GM21576 (cell line): ENCODE results near the gene RBM48.
"Not testable (repeated sequence)": the region's sequence is repeated elsewhere in the genome, so short reads cannot be mapped to it uniquely, and the experiment has no call there.

Experiments
- ATAC-seq: cut with Tn5 transposase; IDR thresholded peaks from one replicate; pipeline ENCODE4 v1.9.1; 2021; ENCODE audit warnings: mild to moderate bottlenecking, moderate library complexity; ENCODE audit not compliant: unreplicated experiment

The RBM48 gene

DNA sequence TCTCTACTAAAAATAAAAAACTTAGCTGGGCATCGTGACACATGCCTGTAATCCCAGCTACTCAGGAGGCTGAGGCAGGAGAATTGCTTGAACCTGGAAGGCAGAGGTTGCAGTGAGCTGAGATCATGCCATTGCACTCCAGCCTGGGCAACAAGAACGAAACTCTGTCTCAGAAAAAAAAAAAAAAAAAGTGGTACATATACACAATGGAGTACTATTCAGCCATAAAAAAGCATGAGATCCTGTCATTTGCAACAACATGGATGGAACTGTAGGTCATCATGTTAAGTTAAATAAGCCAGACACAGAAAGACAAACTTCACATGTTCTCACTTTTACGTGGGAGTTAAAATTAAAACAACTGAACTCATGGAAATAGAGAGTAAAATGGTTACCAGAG, 14.9 kb downstream of the RBM48 start:
- ATAC-seq = not testable (repeated sequence)

DNA sequence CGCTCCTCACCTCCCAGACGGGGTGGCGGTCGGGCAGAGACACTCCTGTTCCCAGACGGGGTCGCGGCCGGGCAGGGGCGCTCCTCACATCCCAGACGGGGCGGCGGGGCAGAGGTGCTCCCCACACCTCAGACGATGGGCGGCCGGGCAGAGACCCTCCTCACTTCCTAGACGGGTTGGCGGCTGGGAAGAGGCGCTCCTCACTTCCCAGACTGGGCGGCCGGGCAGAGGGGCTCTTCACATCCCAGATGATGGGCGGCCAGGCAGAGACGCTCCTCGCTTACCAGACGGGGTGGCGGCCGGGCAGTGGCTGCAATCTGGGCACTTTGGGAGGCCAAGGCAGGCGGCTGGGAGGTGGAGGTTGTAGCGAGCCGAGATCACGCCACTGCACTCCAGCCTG, 16.5 kb downstream of the RBM48 start:
- ATAC-seq = not testable (repeated sequence)

DNA sequence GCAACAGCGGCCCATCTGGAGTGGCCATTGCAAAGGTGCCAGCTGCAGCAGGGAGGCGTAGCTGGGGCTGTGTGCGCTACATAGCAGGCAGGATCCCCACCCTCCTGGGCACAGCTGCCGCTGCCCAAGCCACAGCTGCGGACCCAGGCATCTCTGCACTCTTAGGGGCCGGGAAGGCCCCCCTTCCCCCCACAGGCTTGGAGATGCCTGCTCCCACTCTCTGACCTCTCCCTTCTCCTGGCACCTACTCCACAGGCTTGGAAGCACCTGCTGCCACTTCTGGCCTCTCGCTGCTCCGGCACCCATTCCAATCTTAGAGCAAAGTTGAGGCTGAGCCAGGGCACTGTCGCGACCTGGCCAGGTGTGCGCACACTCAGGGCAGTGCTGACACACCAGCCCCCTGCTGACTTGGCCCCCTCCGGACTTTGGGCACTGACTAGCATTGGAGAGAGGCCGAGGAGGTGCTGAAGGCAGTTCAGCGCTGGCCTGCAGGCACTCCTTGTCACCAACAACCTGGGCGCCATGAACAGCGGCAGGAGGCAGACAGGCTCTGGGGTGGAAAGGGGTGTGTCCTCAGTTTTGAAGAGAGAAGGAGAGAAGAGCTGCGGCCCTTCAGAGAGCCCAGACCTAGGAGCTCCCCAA, 18.4 kb downstream of the RBM48 start:
- no peak for ATAC-seq

DNA sequence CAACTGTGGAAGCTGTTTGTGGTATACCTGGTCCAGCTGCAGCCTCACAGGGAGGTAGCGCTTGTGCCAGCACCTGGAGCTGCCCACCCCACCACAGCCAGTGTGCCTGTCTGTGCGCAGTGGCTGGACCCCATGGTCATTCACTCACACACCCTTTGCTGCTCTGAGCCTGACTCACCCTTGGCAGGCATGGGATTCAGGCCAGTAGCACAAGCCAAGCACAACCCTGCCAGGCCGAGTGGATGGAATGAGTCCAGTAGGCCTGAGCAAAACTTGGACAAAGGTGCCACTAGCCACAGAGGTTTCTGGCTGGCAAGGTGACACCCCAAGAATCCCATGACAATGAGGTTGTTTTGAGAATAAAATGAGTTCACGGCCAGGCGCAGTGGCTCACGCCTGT, 19.0 kb downstream of the RBM48 start:
- ATAC-seq = no peak

DNA sequence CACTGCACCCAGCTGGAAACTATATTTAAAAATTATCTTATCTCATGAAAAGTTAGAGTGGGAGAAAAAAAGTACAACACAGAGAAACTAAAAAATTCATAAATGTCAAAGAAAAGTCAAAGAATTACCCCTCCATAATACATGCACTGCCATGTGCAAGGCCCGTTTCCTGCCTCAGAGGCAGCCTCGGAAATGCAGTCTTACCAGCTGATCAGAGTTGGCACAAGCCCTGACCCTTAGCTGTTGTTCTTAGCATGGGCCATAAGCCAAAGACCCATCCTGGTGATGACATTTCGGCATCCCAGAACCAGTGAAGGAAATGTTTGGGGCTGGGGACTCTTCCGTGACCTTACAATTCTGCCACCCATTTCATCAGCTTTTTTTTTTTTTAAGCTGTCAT, 21.6 kb downstream of the RBM48 start:
- ATAC-seq = no peak

DNA sequence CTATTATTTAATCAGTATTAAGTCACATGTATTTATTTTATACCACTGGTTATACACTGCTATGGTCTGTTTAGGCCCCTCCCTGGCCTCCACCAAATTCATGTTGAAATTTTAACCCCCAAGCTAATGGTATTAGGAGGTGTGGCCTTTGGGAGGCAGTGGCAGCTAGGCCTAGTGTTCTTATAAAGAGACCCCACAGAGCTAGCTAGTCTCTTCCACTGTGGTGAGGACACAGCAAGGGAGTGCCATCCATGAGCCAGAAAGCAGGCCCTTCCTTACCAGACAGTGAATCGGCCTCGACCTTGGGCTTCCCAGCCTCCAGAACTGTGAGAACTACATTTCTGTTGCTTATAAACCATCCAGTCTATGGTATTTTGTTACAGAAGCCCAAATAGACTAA, 28.7 kb downstream of the RBM48 start:
- no peak for ATAC-seq

DNA sequence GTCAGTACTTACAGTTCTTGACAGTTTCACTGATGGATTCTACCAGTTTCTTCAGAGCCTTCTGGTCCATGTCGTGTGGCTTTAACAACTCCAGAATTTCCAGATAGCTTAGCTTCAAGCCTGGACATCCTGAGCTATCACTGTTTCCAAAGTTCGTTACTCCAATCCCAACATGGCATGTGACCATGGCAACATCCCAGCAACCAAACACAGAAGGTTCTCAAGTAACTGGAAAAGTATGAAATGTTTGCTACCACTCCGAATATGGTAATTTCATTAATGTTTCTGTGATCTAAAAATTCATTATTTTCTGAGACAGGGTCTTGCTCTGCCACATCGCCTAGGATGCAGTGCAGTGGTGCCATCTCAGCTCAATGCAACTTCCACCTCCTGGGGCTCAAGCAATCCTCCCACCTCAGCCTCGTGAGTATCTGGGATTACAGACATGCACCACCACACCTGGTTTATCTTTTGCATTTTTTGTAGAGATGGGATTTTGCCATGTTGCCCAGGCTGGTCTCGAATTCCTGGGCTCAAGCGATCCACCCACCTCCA, 29.3 kb downstream of the RBM48 start:
- no peak for ATAC-seq

DNA sequence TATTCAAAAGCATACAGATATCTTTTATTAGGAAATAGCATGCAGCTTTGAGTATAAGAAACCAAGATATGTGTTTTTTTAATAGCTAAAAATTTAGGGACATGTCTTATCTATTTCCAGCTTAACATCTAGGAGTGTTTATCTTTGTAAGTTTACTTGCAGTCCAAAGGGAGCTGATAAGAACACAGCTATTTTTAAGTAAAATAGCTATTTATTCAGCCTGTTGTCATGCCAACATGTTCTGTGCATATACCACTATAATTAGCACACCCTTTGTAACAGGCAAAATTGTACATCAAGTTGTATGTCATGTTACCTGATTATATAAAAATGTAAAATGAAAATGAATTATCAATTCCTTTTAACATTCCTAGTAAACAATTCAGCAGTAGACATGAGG, 32.0 kb downstream of the RBM48 start:
- ATAC-seq = no peak

DNA sequence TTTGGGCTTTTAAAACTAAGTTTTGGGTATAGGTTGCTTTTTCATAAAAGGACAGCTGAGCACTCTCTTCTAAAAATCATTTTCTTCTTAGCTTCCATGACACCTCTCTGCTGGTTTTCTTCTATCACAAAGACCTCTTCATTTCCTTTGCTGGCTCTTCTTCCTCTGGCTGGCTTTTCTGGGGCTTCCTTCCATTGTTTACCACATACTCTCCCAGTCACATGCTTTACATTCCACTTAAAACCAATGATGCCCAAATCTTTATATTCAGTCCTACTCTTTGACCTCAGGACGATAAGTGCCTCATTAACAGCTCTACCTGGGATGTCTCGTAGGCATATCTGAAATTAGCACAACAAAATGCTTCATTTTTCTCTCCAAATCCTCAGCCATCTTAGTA, 34.8 kb downstream of the RBM48 start:
- ATAC-seq = no peak

DNA sequence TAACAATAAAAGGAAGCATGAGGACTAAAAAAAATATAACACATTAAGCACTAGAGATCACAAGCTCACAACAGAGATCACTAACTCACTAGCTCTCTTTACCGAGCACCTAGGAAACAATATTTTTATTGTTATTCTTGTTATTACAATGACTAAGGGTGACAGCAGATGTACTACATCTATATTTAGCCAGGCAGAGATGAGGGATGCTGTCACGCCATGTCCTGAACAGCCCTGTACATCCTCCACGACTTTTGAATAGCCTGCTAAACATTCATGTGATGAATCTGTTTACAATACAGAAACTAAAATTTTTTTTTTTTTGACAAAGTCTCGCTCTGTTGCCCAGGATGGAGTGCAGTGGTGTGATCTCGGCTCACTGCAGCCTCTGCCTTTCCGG, 38.9 kb downstream of the RBM48 start:
- ATAC-seq = no peak

DNA sequence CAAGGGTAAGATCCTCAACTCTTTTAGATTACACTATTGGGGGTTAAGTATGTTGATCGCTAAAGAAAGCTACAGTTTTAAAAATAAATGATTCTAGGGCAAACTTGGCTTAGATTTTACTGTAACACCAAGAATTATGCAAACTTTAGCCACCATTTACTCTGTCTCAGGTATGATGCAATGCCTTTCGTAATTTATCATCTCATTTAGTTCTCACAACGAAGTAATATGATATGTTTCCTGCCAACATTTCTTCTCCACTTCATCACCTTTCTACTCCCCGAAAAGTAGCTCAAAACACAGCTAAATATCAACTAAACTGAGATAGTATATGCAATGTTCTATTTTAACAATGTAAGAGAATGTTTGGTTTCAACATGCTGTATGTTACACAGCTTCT, 40.5 kb downstream of the RBM48 start:
- no peak for ATAC-seq

DNA sequence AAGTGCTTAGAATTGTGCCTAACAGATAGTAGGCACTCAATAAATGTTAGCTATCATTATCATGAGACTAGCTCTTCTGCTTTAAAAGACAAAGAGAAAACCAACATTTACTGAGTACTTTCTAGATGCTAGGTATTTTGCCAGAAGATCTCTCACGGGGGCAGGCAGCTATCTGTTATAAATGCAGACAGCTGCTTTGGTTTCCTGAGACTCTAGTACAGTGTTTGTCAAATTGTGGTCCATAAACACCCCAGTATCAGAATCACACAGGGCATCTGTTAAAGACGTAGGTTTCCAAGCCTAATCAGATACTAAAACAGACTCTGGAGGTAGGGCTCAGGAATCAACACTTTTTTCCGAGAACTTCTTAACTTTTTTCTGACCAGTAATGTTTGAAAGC, 47.7 kb downstream of the RBM48 start:
- ATAC-seq = no peak

DNA sequence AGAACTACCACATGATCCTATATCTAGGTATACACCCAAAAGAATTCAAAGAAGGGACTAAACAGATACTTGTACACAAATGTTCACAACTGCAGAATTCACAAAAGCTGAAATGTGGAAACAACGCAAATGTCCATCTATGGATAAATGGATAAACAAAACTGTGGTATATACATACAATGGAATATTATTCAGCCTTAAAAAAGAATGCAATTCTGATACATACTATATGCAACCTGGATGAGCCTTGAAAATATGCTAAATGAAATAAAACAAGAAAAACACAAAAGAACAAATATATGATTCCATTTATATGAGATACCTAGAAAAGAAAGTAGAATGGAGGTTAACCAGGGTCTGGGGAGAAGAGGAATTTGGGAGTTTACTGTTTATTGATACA, 54.4 kb downstream of the RBM48 start:
- ATAC-seq = no peak

DNA sequence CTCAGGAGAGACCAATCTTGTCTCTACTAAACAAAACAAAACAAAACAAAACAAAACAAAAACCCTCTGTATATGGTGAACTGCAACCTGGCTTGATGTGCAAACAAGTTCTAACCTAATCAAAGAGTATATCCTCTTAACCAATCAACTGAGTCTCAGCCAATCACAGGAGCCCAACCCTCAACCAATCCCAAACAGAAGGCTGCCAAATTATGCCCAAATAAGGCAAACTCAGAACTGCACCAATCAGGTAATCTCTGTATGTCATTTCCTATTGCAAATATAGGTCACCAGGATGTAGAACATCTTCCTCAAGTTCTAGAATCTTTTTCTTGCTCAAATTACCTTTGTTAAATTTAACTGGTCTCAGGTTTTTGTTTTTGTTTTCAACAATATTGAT, 56.4 kb downstream of the RBM48 start:
- no peak for ATAC-seq

DNA sequence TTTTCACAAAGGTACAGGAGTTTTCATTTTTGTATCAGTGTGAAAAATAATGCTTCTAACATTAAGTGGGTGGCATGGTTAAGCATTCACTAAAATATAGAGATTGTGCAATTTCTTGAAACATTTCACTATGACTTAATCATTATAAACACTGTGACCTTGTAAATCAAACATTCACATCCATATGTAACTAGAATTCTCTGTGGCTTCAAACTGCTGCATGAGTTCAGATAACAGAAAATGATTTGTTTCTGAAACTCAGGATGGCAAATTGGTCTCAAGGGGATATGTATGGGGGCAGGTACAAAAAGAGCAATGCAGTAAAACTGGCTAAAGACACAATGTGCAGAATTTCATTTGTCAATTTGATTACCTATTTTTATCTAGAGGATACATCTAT, 57.8 kb downstream of the RBM48 start:
- no peak for ATAC-seq

DNA sequence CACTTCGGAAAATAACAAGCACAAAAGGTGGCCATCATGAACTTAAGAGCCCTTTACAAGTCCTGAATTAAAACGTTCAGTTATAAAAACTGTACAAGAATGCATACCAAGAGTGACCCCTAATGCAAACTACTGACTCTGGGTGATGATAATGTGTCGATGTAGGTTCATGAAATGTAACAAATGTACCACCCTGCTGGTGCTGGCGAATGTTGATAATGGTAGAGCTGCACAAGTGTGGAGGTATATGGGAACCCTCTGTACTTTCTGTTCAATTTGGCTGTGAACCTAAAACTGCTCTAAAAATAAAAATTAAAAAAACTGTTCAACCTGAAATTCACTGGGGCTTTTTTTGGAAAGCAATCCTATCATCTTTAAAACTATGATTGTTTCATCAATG, 58.2 kb downstream of the RBM48 start:
- no peak for ATAC-seq
